Measurements from ENCODE around the gene WDR20.

DNA sequence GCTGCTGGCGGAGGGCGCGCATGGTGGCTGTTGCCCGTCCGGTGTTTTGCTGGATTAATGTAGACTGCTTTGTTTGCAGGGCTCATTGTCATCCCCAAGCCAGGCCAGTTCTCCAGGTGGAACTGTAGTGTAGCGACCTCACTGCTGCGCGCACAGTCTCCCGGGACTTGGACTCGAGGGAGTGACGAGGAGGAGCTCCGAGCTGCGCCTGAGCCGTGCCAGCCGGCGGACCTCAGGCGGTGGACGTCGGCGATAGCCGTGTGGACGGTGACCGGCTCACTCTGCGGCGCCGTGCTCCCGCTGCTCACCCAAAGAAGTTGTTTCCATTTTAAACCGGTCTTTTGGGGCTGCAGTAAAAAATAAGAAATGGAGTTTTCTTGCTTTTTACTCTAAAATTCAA, 83.1 kb downstream of the WDR20 start:
- TF ChIP-seq, protein P1, sequence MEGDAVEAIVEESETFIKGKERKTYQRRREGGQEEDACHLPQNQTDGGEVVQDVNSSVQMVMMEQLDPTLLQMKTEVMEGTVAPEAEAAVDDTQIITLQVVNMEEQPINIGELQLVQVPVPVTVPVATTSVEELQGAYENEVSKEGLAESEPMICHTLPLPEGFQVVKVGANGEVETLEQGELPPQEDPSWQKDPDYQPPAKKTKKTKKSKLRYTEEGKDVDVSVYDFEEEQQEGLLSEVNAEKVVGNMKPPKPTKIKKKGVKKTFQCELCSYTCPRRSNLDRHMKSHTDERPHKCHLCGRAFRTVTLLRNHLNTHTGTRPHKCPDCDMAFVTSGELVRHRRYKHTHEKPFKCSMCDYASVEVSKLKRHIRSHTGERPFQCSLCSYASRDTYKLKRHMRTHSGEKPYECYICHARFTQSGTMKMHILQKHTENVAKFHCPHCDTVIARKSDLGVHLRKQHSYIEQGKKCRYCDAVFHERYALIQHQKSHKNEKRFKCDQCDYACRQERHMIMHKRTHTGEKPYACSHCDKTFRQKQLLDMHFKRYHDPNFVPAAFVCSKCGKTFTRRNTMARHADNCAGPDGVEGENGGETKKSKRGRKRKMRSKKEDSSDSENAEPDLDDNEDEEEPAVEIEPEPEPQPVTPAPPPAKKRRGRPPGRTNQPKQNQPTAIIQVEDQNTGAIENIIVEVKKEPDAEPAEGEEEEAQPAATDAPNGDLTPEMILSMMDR (IDR thresholded peaks at IDR 0.05; ENCODE audit: insufficient read depth, low read length, poor library complexity, severe bottlenecking), result no peak
- TF ChIP-seq EZH2phosphoT487 (conservative IDR thresholded peaks at IDR 0.05; ENCODE audit: low read length), result no peak
